ENCODE data around the gene ELANE.

ELANE gene

GRCh38 chr19:852136-853013 lies at the start of gene ELANE:
Gene ELANE (plus strand): TSS chr19:852303. CDS start chr19:852329, 26 bp downstream.
- no peak for FAIRE-seq

GRCh38 chr19:802498-803098 lies 49.5 kb upstream of the ELANE start:
- FAIRE-seq: no peak

GRCh38 chr19:803099-803561 lies 49.0 kb upstream of the ELANE start:
- FAIRE-seq: no peak

GRCh38 chr19:803686-804418 lies 48.3 kb upstream of the ELANE start:
- no peak for FAIRE-seq

GRCh38 chr19:804419-805165 lies 47.5 kb upstream of the ELANE start:
- no peak for FAIRE-seq

GRCh38 chr19:805166-805551 lies 46.9 kb upstream of the ELANE start:
- FAIRE-seq: no peak

GRCh38 chr19:805600-806550 lies 46.2 kb upstream of the ELANE start:
- no peak for FAIRE-seq

GRCh38 chr19:806815-807421 lies 45.2 kb upstream of the ELANE start:
- FAIRE-seq: no peak

- no peak for FAIRE-seq
Observed at GRCh38 chr19:807627-808422, 44.3 kb upstream of the ELANE start.

- no peak for FAIRE-seq
Observed at GRCh38 chr19:808423-808775, 43.7 kb upstream of the ELANE start.

GRCh38 chr19:810077-810855 lies 41.8 kb upstream of the ELANE start:
- FAIRE-seq: no peak

- no peak for FAIRE-seq
Observed at GRCh38 chr19:810883-811489, 41.1 kb upstream of the ELANE start.

GRCh38 chr19:811506-812048 lies 40.5 kb upstream of the ELANE start:
- FAIRE-seq: no peak

GRCh38 chr19:812049-812746 lies 39.9 kb upstream of the ELANE start:
- no peak for FAIRE-seq

GRCh38 chr19:812747-813218 lies 39.3 kb upstream of the ELANE start:
- no peak for FAIRE-seq

GRCh38 chr19:813219-814151 lies 38.6 kb upstream of the ELANE start:
- no peak for FAIRE-seq
